ENCODE data around the gene HINT3.

The HINT3 gene

GRCh38 chr6:125939026-125939425 is 17.5 kb upstream of the HINT3 start:
- in situ Hi-C loops (cut with MboI; ENCODE audit: low sequenced_read_pairs), result no loop called here

- in situ Hi-C loops (cut with MboI; ENCODE audit: low sequenced_read_pairs), result no loop called here
Observed at GRCh38 chr6:125939791-125940190, 16.8 kb upstream of the HINT3 start.

- in situ Hi-C loops (cut with MboI; ENCODE audit: low sequenced_read_pairs), result no loop called here
Observed at GRCh38 chr6:125940247-125941041, 16.1 kb upstream of the HINT3 start.

GRCh38 chr6:125942672-125943527 is 13.7 kb upstream of the HINT3 start:
- in situ Hi-C loops (cut with MboI; ENCODE audit: low sequenced_read_pairs), result no loop called here

- in situ Hi-C loops (cut with MboI; ENCODE audit: low sequenced_read_pairs), result no loop called here
Observed at GRCh38 chr6:125943528-125944433, 12.8 kb upstream of the HINT3 start.

- in situ Hi-C loops (cut with MboI; ENCODE audit: low sequenced_read_pairs), result no loop called here
Observed at GRCh38 chr6:125944434-125944816, 12.1 kb upstream of the HINT3 start.

GRCh38 chr6:125944896-125945295 is 11.7 kb upstream of the HINT3 start:
- in situ Hi-C loops (cut with MboI; ENCODE audit: low sequenced_read_pairs), result no loop called here

- in situ Hi-C loops (cut with MboI; ENCODE audit: low sequenced_read_pairs), result no loop called here
Observed at GRCh38 chr6:125945378-125946141, 11.0 kb upstream of the HINT3 start.

GRCh38 chr6:125947615-125948014 is 9.0 kb upstream of the HINT3 start:
- in situ Hi-C loops (cut with MboI; ENCODE audit: low sequenced_read_pairs), result no loop called here

- in situ Hi-C loops (cut with MboI; ENCODE audit: low sequenced_read_pairs), result no loop called here
Observed at GRCh38 chr6:125948455-125948854, 8.1 kb upstream of the HINT3 start.

- in situ Hi-C loops (cut with MboI; ENCODE audit: low sequenced_read_pairs), result no loop called here
Observed at GRCh38 chr6:125949069-125949468, 7.5 kb upstream of the HINT3 start.

- in situ Hi-C loops (cut with MboI; ENCODE audit: low sequenced_read_pairs), result loop anchor here (10.0 kb wide), 1 partner anchor 165 kb away; no protein-coding TSS in a partner anchor
Observed at GRCh38 chr6:125950293-125950692, 6.3 kb upstream of the HINT3 start.

GRCh38 chr6:125950716-125951115 is 5.9 kb upstream of the HINT3 start:
- in situ Hi-C loops (cut with MboI; ENCODE audit: low sequenced_read_pairs), result loop anchor here (10.0 kb wide), 1 partner anchor 166 kb away; no protein-coding TSS in a partner anchor

GRCh38 chr6:125951323-125951722 is 5.2 kb upstream of the HINT3 start:
- in situ Hi-C loops (cut with MboI; ENCODE audit: low sequenced_read_pairs), result loop anchor here (10.0 kb wide), 1 partner anchor 167 kb away; no protein-coding TSS in a partner anchor

- in situ Hi-C loops (cut with MboI; ENCODE audit: low sequenced_read_pairs), result loop anchor here (10.0 kb wide), 1 partner anchor 168 kb away; no protein-coding TSS in a partner anchor
Observed at GRCh38 chr6:125952764-125953501, 3.6 kb upstream of the HINT3 start.

GRCh38 chr6:125953502-125953875 is 3.1 kb upstream of the HINT3 start:
- in situ Hi-C loops (cut with MboI; ENCODE audit: low sequenced_read_pairs), result loop anchor here (10.0 kb wide), 1 partner anchor 169 kb away; no protein-coding TSS in a partner anchor

GRCh38 chr6:125954735-125955339 is 1.7 kb upstream of the HINT3 start:
- in situ Hi-C loops (cut with MboI; ENCODE audit: low sequenced_read_pairs), result loop anchor here (10.0 kb wide), 1 partner anchor 170 kb away; no protein-coding TSS in a partner anchor

- in situ Hi-C loops (cut with MboI; ENCODE audit: low sequenced_read_pairs), result loop anchor here (10.0 kb wide), 1 partner anchor 171 kb away; no protein-coding TSS in a partner anchor
Observed at GRCh38 chr6:125955973-125956372, 597 bp upstream of the HINT3 start.

GRCh38 chr6:125957391-125957693 is 772 bp downstream of the HINT3 start:
- in situ Hi-C loops (cut with MboI; ENCODE audit: low sequenced_read_pairs), result loop anchor here (10.0 kb wide), 1 partner anchor 173 kb away; no protein-coding TSS in a partner anchor
